Measurements from ENCODE around the gene FES.
"Not testable (repeated sequence)": the region's sequence is repeated elsewhere in the genome, so short reads cannot be mapped to it uniquely, and the experiment has no call there.

Gene FES

DNA sequence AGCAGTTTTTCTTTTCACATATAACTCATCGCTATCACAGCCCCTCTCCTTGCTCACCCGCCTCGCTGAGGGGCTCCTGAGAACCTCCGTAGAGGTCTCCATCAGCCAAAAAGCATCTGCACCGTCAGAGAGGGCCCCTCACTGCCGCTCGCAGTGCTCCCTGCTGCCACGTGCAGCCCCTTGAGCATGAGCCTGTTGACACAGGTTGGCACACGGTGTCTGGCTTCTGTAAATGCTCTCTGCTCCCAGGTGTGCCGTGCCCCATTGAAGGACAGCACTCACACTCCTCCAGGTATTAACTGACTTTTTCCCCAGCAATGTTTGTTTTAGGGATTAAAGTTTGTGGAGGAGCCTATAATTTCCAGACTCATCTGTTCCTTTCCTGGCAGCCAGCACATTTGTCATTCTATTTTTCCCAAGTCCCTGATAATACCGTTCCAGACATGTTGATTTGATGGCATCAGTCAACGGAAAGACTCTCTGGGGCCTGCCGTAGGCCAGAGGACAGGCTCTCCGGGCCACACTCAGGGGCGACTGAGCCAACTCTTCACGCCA, 18.1 kb upstream of the FES start:
- Mint-ChIP-seq H3K27me3 (no peaks in the 10 kb centered on the region), H3K4me3 (no peak overlapping the region), H3K27ac (peak overlapping the region; percentile 66), H3K36me3 (ENCODE audit: low read depth) (peaks cover 25% of the 10 kb centered on the region), H3K4me1 (ENCODE audit: low read depth) (peaks cover 75% of the 10 kb centered on the region), H3K9me3 (no peaks in the 10 kb centered on the region)
- intact Hi-C loops (cut with micrococcal nuclease), result no loop called here

- Mint-ChIP-seq H3K36me3 (ENCODE audit: low read depth) (peaks cover 25% of the 10 kb centered on the region), H3K4me3 (no peak overlapping the region), H3K4me1 (ENCODE audit: low read depth) (peaks cover 75% of the 10 kb centered on the region), H3K9me3 (no peaks in the 10 kb centered on the region), H3K27ac (peak overlapping the region; percentile 66), H3K27me3 (no peaks in the 10 kb centered on the region)
- intact Hi-C loops (cut with micrococcal nuclease), result no loop called here
Observed at GRCh38 chr15:90866800-90867199, 17.5 kb upstream of the FES start.

- peaks cover 73% of the 10 kb centered on the region for H3K4me1 Mint-ChIP-seq (ENCODE audit: low read depth)
- H3K4me3 Mint-ChIP-seq, result peak within 1 kb of the TSS; percentile 81
- no peaks in the 10 kb centered on the region for H3K27me3 Mint-ChIP-seq
- H3K9me3 Mint-ChIP-seq, result no peaks in the 10 kb centered on the region
- peaks cover 39% of the 10 kb centered on the region for H3K36me3 Mint-ChIP-seq (ENCODE audit: low read depth)
- intact Hi-C loops (cut with micrococcal nuclease), result no loop called here
- H3K27ac Mint-ChIP-seq, result peak within 1 kb of the TSS; percentile 89
Observed at GRCh38 chr15:90868261-90868689, 16.0 kb upstream of the FES start, which contains the start of gene FURIN. TSS of gene FURIN (plus strand) at chr15:90868588. CDS start at chr15:90875741, 7,153 bp downstream.

DNA sequence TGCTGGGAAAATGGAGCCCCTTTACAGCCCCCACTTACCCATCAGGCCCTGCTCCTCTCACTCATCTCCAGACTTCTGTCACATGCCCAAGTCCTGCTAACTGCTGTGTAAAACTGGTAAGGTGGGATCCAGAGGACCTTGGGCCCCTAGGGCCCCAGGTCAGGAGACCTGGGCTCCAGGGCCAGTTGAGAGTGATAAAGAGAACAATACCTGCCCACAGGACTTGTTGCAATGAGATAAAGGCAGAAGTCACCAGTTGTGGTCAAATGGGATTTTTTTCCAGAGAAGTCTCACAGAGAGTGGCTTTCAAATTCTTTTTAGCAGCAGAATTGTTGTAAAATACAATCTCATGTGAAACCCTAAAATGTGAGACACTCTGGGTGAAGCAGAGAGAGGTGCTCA, 15.2 kb upstream of the FES start:
- Mint-ChIP-seq H3K27ac (peak overlapping the region; percentile 89), H3K4me1 (ENCODE audit: low read depth) (peaks cover 74% of the 10 kb centered on the region), H3K27me3 (no peaks in the 10 kb centered on the region), H3K36me3 (ENCODE audit: low read depth) (peaks cover 47% of the 10 kb centered on the region), H3K4me3 (peak overlapping the region; percentile 81), H3K9me3 (no peaks in the 10 kb centered on the region)
- intact Hi-C loops (cut with micrococcal nuclease), result no loop called here

DNA sequence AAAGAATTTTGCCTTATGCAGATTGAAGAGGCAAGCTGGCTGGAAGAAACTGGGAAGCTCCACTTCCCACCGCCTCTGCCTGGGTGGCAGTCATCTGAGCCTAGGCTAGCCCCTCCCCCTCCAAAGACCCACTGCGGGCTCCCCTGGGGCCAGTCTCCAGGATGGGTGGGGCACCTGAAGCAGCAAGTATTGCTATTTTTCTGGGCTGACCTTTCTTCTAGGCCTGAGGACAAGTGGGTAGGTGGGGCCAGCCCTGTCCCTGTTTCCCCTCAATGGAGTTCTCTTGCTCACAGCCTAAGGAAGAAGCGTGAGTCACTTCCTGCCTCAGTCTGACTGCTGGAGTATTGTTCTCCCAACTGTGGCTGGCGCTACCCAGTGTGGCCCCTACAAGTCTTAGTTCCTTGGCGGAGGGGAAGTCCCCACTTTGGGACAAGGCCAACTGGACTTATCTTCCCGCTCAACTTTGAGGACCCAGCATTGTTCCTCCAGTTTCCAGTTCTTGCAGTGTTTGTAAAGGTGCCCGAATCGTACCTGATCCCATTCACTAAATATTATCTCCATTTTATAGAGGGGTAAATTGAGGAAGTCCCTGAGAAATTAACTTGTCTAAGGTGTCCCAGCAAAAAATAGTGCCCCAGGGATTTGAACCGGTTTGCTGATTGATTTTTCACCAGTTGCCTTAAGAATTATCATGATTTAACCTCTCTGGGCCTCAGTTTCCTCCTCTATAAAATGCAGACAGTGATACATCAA, 14.5 kb upstream of the FES start:
- intact Hi-C loops (cut with micrococcal nuclease), result loop anchor here (5.0 kb wide), 1 partner anchor 32 kb away; no protein-coding TSS in a partner anchor
- H3K36me3 Mint-ChIP-seq (ENCODE audit: low read depth), result peaks cover 53% of the 10 kb centered on the region
- peak overlapping the region; percentile 81 for H3K4me3 Mint-ChIP-seq
- H3K4me1 Mint-ChIP-seq (ENCODE audit: low read depth), result peaks cover 81% of the 10 kb centered on the region
- H3K27me3 Mint-ChIP-seq, result no peaks in the 10 kb centered on the region
- no peaks in the 10 kb centered on the region for H3K9me3 Mint-ChIP-seq
- peak overlapping the region; percentile 89 for H3K27ac Mint-ChIP-seq

DNA sequence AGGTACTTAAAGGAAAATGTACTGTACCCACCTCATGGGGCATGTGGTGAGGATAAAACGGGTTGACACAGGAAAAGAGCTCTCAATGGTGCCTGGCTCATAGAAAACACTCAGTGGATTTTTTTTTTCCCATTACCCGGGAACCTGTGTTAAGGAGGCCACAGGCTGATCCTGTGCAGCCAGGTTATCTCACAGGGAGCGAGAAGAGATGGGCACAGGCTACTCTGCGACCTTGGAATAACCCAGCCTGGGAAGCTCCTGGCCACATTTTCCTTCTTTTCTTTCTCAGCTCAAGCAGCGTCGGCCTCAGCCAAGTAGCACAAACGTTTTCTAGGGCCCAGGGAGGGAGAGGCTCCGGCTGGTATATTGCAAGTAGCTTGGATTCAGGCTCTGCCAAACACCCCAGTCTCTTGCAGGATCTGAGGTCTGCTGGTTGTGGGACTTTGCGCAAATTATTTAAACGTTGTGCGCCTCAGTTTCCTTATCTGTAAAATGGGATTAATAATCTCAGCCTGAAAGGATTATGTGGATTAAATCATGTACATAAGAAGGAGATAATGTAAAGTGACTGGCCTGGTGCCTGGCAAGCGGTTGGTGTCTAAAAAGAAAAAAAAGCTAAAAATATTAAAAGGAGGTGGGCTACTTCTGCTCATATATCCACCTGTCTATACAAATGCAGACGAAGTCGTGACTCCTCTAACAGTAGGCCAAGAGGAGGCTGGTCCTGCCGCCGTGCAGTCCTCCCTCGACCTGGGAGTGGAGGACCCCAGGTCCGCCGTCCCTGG, 13.8 kb upstream of the FES start:
- intact Hi-C loops (cut with micrococcal nuclease), result loop anchor here (5.0 kb wide), 1 partner anchor 33 kb away; no protein-coding TSS in a partner anchor
- H3K27ac Mint-ChIP-seq, result peak overlapping the region; percentile 89
- H3K9me3 Mint-ChIP-seq, result no peaks in the 10 kb centered on the region
- peak overlapping the region; percentile 81 for H3K4me3 Mint-ChIP-seq
- H3K4me1 Mint-ChIP-seq (ENCODE audit: low read depth), result peaks cover 87% of the 10 kb centered on the region
- peaks cover 60% of the 10 kb centered on the region for H3K36me3 Mint-ChIP-seq (ENCODE audit: low read depth)
- no peaks in the 10 kb centered on the region for H3K27me3 Mint-ChIP-seq

DNA sequence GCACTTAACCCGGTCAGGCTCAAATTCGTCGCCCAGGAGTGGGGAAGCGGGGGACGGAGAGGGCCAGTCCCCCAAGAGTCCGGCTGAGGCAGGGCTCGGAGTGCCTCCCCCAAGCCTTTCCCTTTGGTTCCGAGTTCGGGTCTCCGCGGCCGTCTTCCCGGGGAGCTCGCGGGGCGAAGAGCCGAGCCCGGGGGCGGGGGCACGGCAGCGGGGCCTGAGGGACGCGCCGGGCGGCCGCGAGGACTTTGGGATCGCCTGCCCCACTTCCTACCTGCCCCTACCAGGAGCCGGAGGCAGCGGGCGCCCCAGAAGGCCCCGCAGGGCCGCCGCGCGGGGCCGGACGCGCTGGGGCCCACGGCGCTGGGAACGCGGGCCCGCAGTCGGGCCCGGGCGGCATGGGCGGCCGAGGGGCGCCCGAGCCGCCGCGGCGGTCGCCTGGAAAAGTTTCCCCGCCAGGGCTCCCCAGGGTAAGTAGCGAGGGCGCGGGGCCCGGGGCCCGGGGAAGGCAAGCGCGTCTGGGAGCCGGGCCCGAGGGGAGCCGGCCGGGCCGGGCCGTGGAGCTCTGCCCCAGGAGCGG, 13.1 kb upstream of the FES start:
- peak overlapping the region; percentile 81 for H3K4me3 Mint-ChIP-seq
- no peaks in the 10 kb centered on the region for H3K27me3 Mint-ChIP-seq
- intact Hi-C loops (cut with micrococcal nuclease), result loop anchor here (5.0 kb wide), 1 partner anchor 34 kb away; no protein-coding TSS in a partner anchor
- H3K4me1 Mint-ChIP-seq (ENCODE audit: low read depth), result peaks cover 87% of the 10 kb centered on the region
- H3K27ac Mint-ChIP-seq, result peak overlapping the region; percentile 89
- H3K36me3 Mint-ChIP-seq (ENCODE audit: low read depth), result peaks cover 67% of the 10 kb centered on the region
- no peaks in the 10 kb centered on the region for H3K9me3 Mint-ChIP-seq

DNA sequence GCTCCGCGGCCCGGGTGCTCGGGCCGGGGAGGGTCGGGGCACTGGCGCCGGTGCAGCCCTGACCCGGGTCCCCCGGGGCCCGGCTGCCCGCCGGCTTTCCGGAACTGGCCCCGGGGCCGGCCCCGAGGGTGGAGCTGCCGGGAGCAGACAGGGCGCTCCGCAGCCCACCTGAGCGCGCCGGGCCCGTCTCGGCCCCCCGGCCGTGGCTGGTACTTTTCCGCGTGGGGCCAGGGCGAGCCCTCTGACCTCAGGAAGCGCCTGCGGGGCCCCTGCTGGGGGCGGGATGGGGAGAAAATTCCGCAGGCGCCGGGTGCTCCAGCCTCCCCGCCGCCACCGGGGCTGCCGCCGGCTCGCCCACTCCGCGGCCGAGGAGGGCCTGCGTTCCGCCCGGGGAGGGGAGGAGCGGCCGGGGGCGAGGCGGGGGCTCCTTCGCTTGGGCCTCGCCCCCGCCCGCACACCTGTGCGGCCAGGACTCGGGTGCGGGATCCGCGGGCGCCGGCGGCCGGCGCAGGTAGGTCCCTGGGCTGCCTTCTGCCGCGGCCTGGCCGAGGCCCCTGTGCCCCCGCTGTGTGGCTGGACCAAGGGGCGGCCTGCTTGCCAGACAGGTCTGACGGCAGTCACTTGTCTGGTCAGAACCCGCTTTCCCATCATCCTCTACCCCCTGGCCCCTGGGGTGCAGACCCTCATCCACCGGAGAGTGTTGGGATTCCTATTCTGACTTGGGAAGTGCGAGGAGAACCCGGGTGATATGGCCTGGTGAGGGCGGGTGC, 12.4 kb upstream of the FES start:
- intact Hi-C loops (cut with micrococcal nuclease), result loop anchor here (5.0 kb wide), 1 partner anchor 35 kb away; no protein-coding TSS in a partner anchor
- peak overlapping the region; percentile 89 for H3K27ac Mint-ChIP-seq
- peak overlapping the region; percentile 84 for H3K4me3 Mint-ChIP-seq
- H3K9me3 Mint-ChIP-seq, result no peaks in the 10 kb centered on the region
- H3K36me3 Mint-ChIP-seq (ENCODE audit: low read depth), result peaks cover 74% of the 10 kb centered on the region
- no peaks in the 10 kb centered on the region for H3K27me3 Mint-ChIP-seq
- H3K4me1 Mint-ChIP-seq (ENCODE audit: low read depth), result peaks cover 87% of the 10 kb centered on the region

DNA sequence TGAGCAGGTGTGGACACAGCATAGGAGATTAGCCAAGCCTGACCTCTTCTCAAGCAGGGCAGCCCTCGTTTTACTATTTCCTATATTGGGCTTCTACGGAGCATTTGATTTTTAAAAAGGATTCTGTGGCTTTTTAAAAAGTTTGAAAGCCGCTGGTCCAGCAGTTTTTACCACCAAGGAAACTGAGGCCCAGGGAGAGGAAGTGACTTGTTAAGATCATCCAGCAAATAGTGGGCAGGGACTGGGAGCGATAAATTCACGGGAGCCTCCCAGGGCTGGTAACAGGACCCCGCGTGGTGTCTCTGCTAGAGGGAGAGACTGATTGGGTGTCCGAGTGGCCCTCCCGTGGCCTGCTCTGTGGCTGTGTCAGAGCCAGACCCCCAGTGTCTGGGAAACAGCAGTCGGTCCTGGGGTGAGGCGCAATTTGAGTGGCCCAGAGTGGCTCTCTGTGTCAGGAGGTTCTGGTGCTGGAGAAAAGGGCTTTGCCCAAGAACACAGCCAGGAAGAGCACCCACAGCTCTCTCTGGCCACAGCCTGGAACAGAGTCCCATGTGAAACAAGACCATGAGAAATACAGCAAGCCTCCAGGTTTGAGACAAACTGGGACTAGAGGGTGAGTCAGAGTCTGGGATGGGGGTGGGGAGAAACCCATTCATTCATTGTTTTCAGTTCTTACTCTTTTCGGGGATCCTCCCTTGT, 11.7 kb upstream of the FES start:
- H3K4me3 Mint-ChIP-seq, result peak overlapping the region; percentile 84
- peaks cover 81% of the 10 kb centered on the region for H3K36me3 Mint-ChIP-seq (ENCODE audit: low read depth)
- H3K4me1 Mint-ChIP-seq (ENCODE audit: low read depth), result peaks cover 87% of the 10 kb centered on the region
- no peaks in the 10 kb centered on the region for H3K9me3 Mint-ChIP-seq
- H3K27me3 Mint-ChIP-seq, result no peaks in the 10 kb centered on the region
- H3K27ac Mint-ChIP-seq, result peak overlapping the region; percentile 89
- intact Hi-C loops (cut with micrococcal nuclease), result loop anchor here (5.0 kb wide), 1 partner anchor 35 kb away; no protein-coding TSS in a partner anchor

DNA sequence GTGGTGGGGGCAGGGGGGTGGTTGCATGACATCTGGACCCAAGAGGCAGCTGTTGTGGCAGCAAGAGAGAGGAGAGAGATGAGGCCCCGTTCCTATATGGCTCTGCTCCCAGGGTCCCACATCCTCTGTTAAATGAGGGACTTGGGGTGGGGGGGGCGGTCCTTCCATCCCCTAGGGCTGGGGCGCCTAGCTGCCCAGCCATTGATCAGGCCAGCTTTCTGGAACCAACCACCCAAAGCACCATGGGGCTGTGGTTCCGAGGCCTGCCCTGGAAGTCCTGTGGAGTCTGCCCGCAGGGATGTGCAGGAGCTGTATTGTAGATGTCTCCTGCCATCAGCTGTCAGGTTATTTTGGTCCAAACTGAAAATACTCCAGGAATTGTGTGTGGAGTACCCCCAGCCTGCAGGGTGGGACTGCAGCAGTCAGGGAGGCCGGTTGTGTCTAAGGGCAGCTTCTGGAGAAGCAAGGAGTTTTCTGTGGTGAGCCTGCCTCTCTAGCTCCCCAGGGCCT, 10.8 kb upstream of the FES start:
- Mint-ChIP-seq H3K9me3 (no peaks in the 10 kb centered on the region), H3K36me3 (ENCODE audit: low read depth) (peaks cover 87% of the 10 kb centered on the region), H3K4me3 (peak overlapping the region; percentile 84), H3K4me1 (ENCODE audit: low read depth) (peaks cover 84% of the 10 kb centered on the region), H3K27me3 (no peaks in the 10 kb centered on the region), H3K27ac (peak overlapping the region; percentile 89)
- intact Hi-C loops (cut with micrococcal nuclease), result loop anchor here (5.0 kb wide), 1 partner anchor 36 kb away; no protein-coding TSS in a partner anchor

DNA sequence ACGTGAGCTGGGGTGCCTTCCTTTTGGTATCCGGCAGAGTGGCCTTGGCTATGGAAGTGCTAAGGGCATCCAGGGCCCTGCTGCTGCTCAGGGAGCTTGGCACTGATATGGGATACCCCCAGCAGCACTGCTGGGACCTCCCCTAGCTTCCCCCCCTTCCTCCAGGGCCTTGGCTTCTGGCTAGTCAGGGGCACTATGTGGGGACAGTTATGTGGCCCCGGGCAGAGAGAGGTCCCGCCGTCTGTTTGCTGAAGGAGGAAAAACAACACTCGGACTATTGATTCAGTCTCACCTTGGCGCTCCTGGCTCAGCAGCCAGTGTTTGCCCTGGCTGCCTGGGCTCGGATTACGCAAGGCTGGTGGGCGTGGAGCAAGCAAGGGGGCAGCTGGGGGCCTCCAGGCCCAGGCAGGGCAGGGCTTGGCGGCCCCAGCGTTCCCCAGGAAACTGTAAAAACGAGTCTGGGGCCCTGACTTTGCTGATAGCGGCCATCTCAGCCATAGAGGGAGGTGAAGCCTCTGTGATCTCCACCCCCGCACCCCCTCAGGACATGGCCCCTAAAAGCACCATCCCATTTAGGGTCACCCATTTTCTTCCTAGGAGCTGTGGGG, 10.2 kb upstream of the FES start:
- Mint-ChIP-seq H3K4me3 (peak overlapping the region; percentile 84), H3K27me3 (no peaks in the 10 kb centered on the region)
- intact Hi-C loops (cut with micrococcal nuclease), result loop anchor here (5.0 kb wide), 1 partner anchor 37 kb away; no protein-coding TSS in a partner anchor

DNA sequence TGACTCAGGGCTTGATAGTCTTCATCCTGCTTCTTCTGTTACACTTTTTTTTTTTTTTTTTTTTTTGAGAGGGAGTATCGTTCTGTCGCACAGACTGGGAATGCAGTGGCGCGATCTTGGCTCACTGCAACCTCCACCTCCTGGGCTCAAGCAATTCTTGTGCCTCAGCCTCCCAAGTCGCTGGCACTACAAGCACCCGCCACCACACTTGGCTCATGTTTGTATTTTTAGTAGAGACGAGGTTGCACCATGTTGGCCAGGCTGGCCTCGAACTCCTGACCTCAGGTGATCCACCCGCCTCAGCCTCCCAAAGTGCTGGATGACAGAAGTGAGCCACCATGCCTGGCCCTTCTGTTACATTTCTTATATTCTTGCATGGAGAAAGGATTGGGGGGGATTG, 9.3 kb upstream of the FES start:
- peaks cover 75% of the 10 kb centered on the region for H3K4me1 Mint-ChIP-seq (ENCODE audit: low read depth)
- not testable (repeated sequence) for H3K4me3 Mint-ChIP-seq, H3K27me3 Mint-ChIP-seq, H3K9me3 Mint-ChIP-seq
- intact Hi-C loops (cut with micrococcal nuclease), result loop anchor here (5.0 kb wide), 1 partner anchor 38 kb away; no protein-coding TSS in a partner anchor
- H3K27ac Mint-ChIP-seq, result peak overlapping the region; percentile 18
- H3K36me3 Mint-ChIP-seq (ENCODE audit: low read depth), result peaks cover 93% of the 10 kb centered on the region

More for the DNA sequence above, 10.2 kb upstream of the FES start:
- Mint-ChIP-seq H3K27ac (peak overlapping the region; percentile 67), H3K36me3 (ENCODE audit: low read depth) (peaks cover 87% of the 10 kb centered on the region), H3K9me3 (no peaks in the 10 kb centered on the region), H3K4me1 (ENCODE audit: low read depth) (peaks cover 78% of the 10 kb centered on the region)

Measured in dendritic cell treated with granulocyte-macrophage colony-stimulating factor and Interleukin-4, amounts not matched to agents 40 ng/mL and 50 ng/mL, for 4 days (primary cell).